ENCODE data around the gene OR3A3. TPM values are rescaled to one million over a fixed set of nuclear protein-coding genes. Genes with fewer than 3 reads are reported as not detected.
"Not testable (repeated sequence)": the region's sequence is repeated elsewhere in the genome, so short reads cannot be mapped to it uniquely, and the experiment has no call there.

The OR3A3 gene
- total RNA-seq, 2 donors from 2014 or later = not detected

- Histone ChIP-seq H3K27ac (no peak overlapping the region), H3K4me1 (ENCODE audit: control insufficient read depth in 1 of 2, low read depth in 2 of 2) (no peaks in the 10 kb centered on the region), H3K36me3 (no peaks in the 10 kb centered on the region), H3K4me3 (no peak overlapping the region), H3K27me3 (replicated peaks; ENCODE audit: insufficient read depth) (no peaks in the 10 kb centered on the region), H3K9me3 (no peaks in the 10 kb centered on the region)
- TF ChIP-seq CTCF (IDR thresholded peaks at IDR 0.05) = no peak
- ATAC-seq (ENCODE audit: insufficient number of reproducible peaks, low FRiP score, low read depth) = no peak
- no peak for DNase-seq (ENCODE audit: low spot score)
These were observed 36.5 kb downstream of the OR3A3 start for GRCh38 chr17:3447625-3448024.

- DNase-seq (ENCODE audit: low spot score) (no peak), ATAC-seq (ENCODE audit: insufficient number of reproducible peaks, low FRiP score, low read depth) (no peak)
- Histone ChIP-seq H3K27me3 (replicated peaks; ENCODE audit: insufficient read depth) (no peaks in the 10 kb centered on the region), H3K27ac (no peak overlapping the region), H3K4me1 (ENCODE audit: control insufficient read depth in 1 of 2, low read depth in 2 of 2) (no peaks in the 10 kb centered on the region), H3K9me3 (no peaks in the 10 kb centered on the region), H3K36me3 (no peaks in the 10 kb centered on the region), H3K4me3 (no peak overlapping the region)
- TF ChIP-seq CTCF (IDR thresholded peaks at IDR 0.05) = no peak
These were observed 37.0 kb downstream of the OR3A3 start for GRCh38 chr17:3448059-3448665.

- not testable (repeated sequence) for H3K9me3 ChIP-seq; H3K27ac ChIP-seq; H3K27me3 ChIP-seq (replicated peaks; ENCODE audit: insufficient read depth); H3K36me3 ChIP-seq; H3K4me1 ChIP-seq (ENCODE audit: control insufficient read depth in 1 of 2, low read depth in 2 of 2); H3K4me3 ChIP-seq; DNase-seq (ENCODE audit: low spot score); ATAC-seq (ENCODE audit: insufficient number of reproducible peaks, low FRiP score, low read depth)
These were observed 55.2 kb downstream of the OR3A3 start for GRCh38 chr17:3466355-3466754.

- Histone ChIP-seq H3K27ac (no peak overlapping the region), H3K27me3 (replicated peaks; ENCODE audit: insufficient read depth) (no peaks in the 10 kb centered on the region), H3K4me1 (ENCODE audit: control insufficient read depth in 1 of 2, low read depth in 2 of 2) (no peaks in the 10 kb centered on the region), H3K4me3 (no peak overlapping the region), H3K36me3 (no peaks in the 10 kb centered on the region), H3K9me3 (no peaks in the 10 kb centered on the region)
- no peak for DNase-seq (ENCODE audit: low spot score)
- no peak for TF ChIP-seq CTCF (IDR thresholded peaks at IDR 0.05)
- no peak for ATAC-seq (ENCODE audit: insufficient number of reproducible peaks, low FRiP score, low read depth)
These were observed 58.4 kb downstream of the OR3A3 start for GRCh38 chr17:3469529-3469928.

- H3K27me3 ChIP-seq (replicated peaks; ENCODE audit: insufficient read depth) = no peaks in the 10 kb centered on the region
- H3K27ac ChIP-seq = no peak within 1 kb of the TSS
- H3K36me3 ChIP-seq = no peaks in the 10 kb centered on the region
- ATAC-seq (ENCODE audit: insufficient number of reproducible peaks, low FRiP score, low read depth) (no peak), DNase-seq (ENCODE audit: low spot score) (no peak)
- no peak for TF ChIP-seq CTCF (IDR thresholded peaks at IDR 0.05)
- H3K4me1 ChIP-seq (ENCODE audit: control insufficient read depth in 1 of 2, low read depth in 2 of 2) = no peaks in the 10 kb centered on the region
- no peaks in the 10 kb centered on the region for H3K9me3 ChIP-seq
- no peak within 1 kb of the TSS for H3K4me3 ChIP-seq
These were observed 60.4 kb downstream of the OR3A3 start, which contains the start of gene SPATA22 for GRCh38 chr17:3471599-3471998. TSS of gene SPATA22 (minus strand) at chr17:3471819. CDS start at chr17:3469325, 2,494 bp downstream.

- Histone ChIP-seq H3K4me1 (ENCODE audit: control insufficient read depth in 1 of 2, low read depth in 2 of 2) (no peaks in the 10 kb centered on the region), H3K27ac (no peak overlapping the region), H3K4me3 (no peak overlapping the region), H3K36me3 (no peaks in the 10 kb centered on the region), H3K9me3 (no peaks in the 10 kb centered on the region), H3K27me3 (replicated peaks; ENCODE audit: insufficient read depth) (no peaks in the 10 kb centered on the region)
- DNase-seq (ENCODE audit: low spot score) = no peak
- TF ChIP-seq CTCF (IDR thresholded peaks at IDR 0.05) = no peak
- no peak for ATAC-seq (ENCODE audit: insufficient number of reproducible peaks, low FRiP score, low read depth)
These were observed 61.0 kb downstream of the OR3A3 start for GRCh38 chr17:3472137-3472536.
